Ectodermal cell (in vitro differentiated cells): ENCODE measurements around the gene PSMA6.
"Not testable (repeated sequence)": the region's sequence is repeated elsewhere in the genome, so short reads cannot be mapped to it uniquely, and the experiment has no call there.

Experiments
- H3K27ac ChIP-seq: 2 replicates; pipeline ENCODE4 v1.7.0; 2013; ENCODE audit warnings: mild to moderate bottlenecking, low read depth, low read length; ENCODE audit not compliant: insufficient read depth, poor library complexity, severe bottlenecking
- H3K27me3 ChIP-seq: 2 replicates; pipeline ENCODE4 v1.7.0; 2013; ENCODE audit warnings: mild to moderate bottlenecking, low read length; ENCODE audit not compliant: insufficient read depth, control insufficient read depth, poor library complexity, severe bottlenecking
- H3K36me3 ChIP-seq: one replicate; pipeline ENCODE4 v1.7.0; 2013; ENCODE audit warnings: low read length; ENCODE audit not compliant: control insufficient read depth, insufficient read depth
- H3K4me1 ChIP-seq: one replicate; pipeline ENCODE4 v1.7.0; 2013; ENCODE audit warnings: low read length; ENCODE audit not compliant: control insufficient read depth, insufficient read depth
- H3K4me3 ChIP-seq: 2 replicates; pipeline ENCODE4 v1.7.0; 2013; ENCODE audit warnings: low read depth, low read length, control low read depth; ENCODE audit not compliant: insufficient read depth
- H3K9me3 ChIP-seq: 2 replicates; pipeline ENCODE4 v1.7.0; 2013; ENCODE audit warnings: mild to moderate bottlenecking, low read length, moderate library complexity; ENCODE audit not compliant: control insufficient read depth
- WGBS, 2 experiments: methylation state at CpG; one replicate each; pipeline ENCODE4 v1.1.7; 2013; ENCODE audit warnings: missing lambda C conversion rate in 2 of 2; 5-methylcytosine and 5-hydroxymethylcytosine counted together

The PSMA6 gene

GRCh38 chr14:35254034-35254622, 38.1 kb upstream of the PSMA6 start:
- H3K27ac ChIP-seq, H3K9me3 ChIP-seq, H3K4me1 ChIP-seq, H3K27me3 ChIP-seq, H3K36me3 ChIP-seq, H3K4me3 ChIP-seq: not testable (repeated sequence)
- WGBS, 2 experiments: 94 to 95% methylated on average over 7 of the region's 7 CpGs

- Histone ChIP-seq H3K4me1 (no peaks in the 10 kb centered on the region), H3K27me3 (no peaks in the 10 kb centered on the region), H3K36me3 (no peaks in the 10 kb centered on the region), H3K9me3 (no peaks in the 10 kb centered on the region), H3K4me3 (no peak overlapping the region), H3K27ac (no peak overlapping the region)
- WGBS, 2 experiments: 90 to 96% methylated on average over 2 of the region's 2 CpGs
Observed at GRCh38 chr14:35254736-35255135, 37.4 kb upstream of the PSMA6 start.

GRCh38 chr14:35255711-35256110, 36.5 kb upstream of the PSMA6 start:
- Histone ChIP-seq H3K36me3 (peaks cover 2% of the 10 kb centered on the region), H3K9me3 (no peaks in the 10 kb centered on the region), H3K4me3 (no peak overlapping the region), H3K27ac (no peak overlapping the region), H3K4me1 (no peaks in the 10 kb centered on the region), H3K27me3 (no peaks in the 10 kb centered on the region)
- 95 to 98% methylated on average over 5 of the region's 5 CpGs for WGBS, 2 experiments

- no peaks in the 10 kb centered on the region for H3K4me1 ChIP-seq
Observed at GRCh38 chr14:35257809-35258208, 34.4 kb upstream of the PSMA6 start.

GRCh38 chr14:35258420-35258819, 33.8 kb upstream of the PSMA6 start:
- Histone ChIP-seq H3K9me3 (no peaks in the 10 kb centered on the region), H3K27me3 (no peaks in the 10 kb centered on the region), H3K4me1 (no peaks in the 10 kb centered on the region), H3K36me3 (peaks cover 6% of the 10 kb centered on the region), H3K27ac (no peak overlapping the region), H3K4me3 (no peak overlapping the region)
- WGBS, 2 experiments: 95 to 96% methylated on average over 6 of the region's 6 CpGs

More at GRCh38 chr14:35257809-35258208, 34.4 kb upstream of the PSMA6 start:
- H3K27me3 ChIP-seq: no peaks in the 10 kb centered on the region
- peaks cover 6% of the 10 kb centered on the region for H3K36me3 ChIP-seq
- no peak overlapping the region for H3K4me3 ChIP-seq
- WGBS, 2 experiments: 96 to 100% methylated on average over 1 of the region's 1 CpG
- H3K27ac ChIP-seq: no peak overlapping the region
- no peaks in the 10 kb centered on the region for H3K9me3 ChIP-seq

- Histone ChIP-seq H3K27me3 (no peaks in the 10 kb centered on the region), H3K9me3 (no peaks in the 10 kb centered on the region), H3K36me3 (peaks cover 6% of the 10 kb centered on the region), H3K27ac (no peak overlapping the region), H3K4me1 (no peaks in the 10 kb centered on the region), H3K4me3 (no peak overlapping the region)
- 98 to 99% methylated on average over 2 of the region's 2 CpGs for WGBS, 2 experiments
Observed at GRCh38 chr14:35261774-35262173, 30.4 kb upstream of the PSMA6 start.

GRCh38 chr14:35262436-35262835, 29.7 kb upstream of the PSMA6 start:
- Histone ChIP-seq H3K4me3 (no peak overlapping the region), H3K36me3 (peaks cover 6% of the 10 kb centered on the region), H3K4me1 (no peaks in the 10 kb centered on the region), H3K27me3 (no peaks in the 10 kb centered on the region), H3K9me3 (no peaks in the 10 kb centered on the region), H3K27ac (no peak overlapping the region)
- WGBS, 2 experiments: 89% methylated on average over 3 of the region's 3 CpGs

GRCh38 chr14:35268946-35269345, 23.2 kb upstream of the PSMA6 start:
- H3K27ac ChIP-seq: no peak overlapping the region
- H3K4me1 ChIP-seq: no peaks in the 10 kb centered on the region
- no peaks in the 10 kb centered on the region for H3K9me3 ChIP-seq
- no peaks in the 10 kb centered on the region for H3K36me3 ChIP-seq
- H3K27me3 ChIP-seq: no peaks in the 10 kb centered on the region
- H3K4me3 ChIP-seq: no peak overlapping the region

- Histone ChIP-seq H3K27me3 (no peaks in the 10 kb centered on the region), H3K36me3 (no peaks in the 10 kb centered on the region), H3K4me3 (no peak overlapping the region), H3K4me1 (no peaks in the 10 kb centered on the region), H3K9me3 (no peaks in the 10 kb centered on the region), H3K27ac (no peak overlapping the region)
- 100% methylated on average over 1 to 2 of the region's 2 CpGs for WGBS, 2 experiments
Observed at GRCh38 chr14:35274805-35275204, 17.4 kb upstream of the PSMA6 start.

- WGBS, 2 experiments: 84 to 88% methylated on average over 4 of the region's 4 CpGs
- Histone ChIP-seq H3K27me3 (no peaks in the 10 kb centered on the region), H3K4me1 (no peaks in the 10 kb centered on the region), H3K9me3 (no peaks in the 10 kb centered on the region), H3K36me3 (no peaks in the 10 kb centered on the region), H3K27ac (no peak overlapping the region), H3K4me3 (no peak overlapping the region)
Observed at GRCh38 chr14:35277179-35277578, 15.0 kb upstream of the PSMA6 start.

- Histone ChIP-seq H3K36me3 (no peaks in the 10 kb centered on the region), H3K4me1 (no peaks in the 10 kb centered on the region), H3K9me3 (no peaks in the 10 kb centered on the region), H3K27ac (no peak overlapping the region), H3K27me3 (no peaks in the 10 kb centered on the region), H3K4me3 (no peak overlapping the region)
- WGBS, 2 experiments: 93 to 96% methylated on average over 3 of the region's 3 CpGs
Observed at GRCh38 chr14:35279369-35279768, 12.8 kb upstream of the PSMA6 start.
